NCI-H2196 treated with DMSO at 0.1 percent for 48 hours (cell line): ENCODE data around the gene PIPOX.

Source experiments
- DNase-seq: peaks from one replicate; lab custom pipeline; 2025; ENCODE audit not compliant: unreplicated experiment; lab: John Stamatoyannopoulos, UW

PIPOX gene

DNA sequence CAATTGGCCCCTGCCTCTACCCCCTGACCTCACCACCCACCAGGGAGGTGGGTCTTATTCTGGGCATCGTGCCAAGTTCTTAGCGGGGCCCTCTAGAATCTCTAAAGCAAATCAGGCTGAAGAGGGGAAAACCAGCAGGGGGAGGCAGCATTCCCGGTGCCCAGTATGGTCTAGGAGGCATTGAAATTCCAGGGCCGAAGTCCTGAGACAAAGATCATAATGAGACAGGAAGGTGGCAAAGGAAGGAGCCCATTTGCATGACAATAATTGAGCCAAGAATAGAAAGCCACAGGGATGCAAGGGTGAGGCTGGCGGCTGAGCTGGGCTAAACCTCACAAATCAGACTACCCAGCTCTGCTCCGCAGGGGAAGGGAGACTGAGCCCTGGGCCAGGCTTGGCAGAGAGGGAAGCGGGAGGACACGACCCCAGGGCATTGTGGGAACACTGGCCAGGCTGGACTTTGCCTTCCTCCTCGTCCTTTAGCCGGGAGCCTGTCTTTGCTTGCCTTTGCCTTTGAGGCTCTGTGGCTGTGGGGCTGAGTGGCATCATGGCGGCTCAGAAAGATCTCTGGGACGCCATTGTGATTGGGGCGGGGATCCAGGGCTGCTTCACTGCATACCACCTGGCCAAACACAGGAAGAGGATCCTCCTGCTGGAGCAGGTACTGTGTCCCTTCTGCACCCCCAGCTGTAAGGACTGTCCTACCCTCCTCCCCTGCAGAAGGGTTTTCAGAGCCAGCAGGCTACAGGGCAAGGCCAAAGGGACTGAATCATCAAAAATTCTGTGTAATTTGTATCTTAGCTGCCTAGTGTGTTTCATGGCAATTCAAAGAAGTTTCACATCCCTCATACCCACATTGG lies at the start of gene PIPOX:
PIPOX (plus strand) TSS at position 463 of the 860 bp plus-strand sequence; CDS start at position 548, 85 bp downstream.
- DNase-seq: peak; percentile 19

DNA sequence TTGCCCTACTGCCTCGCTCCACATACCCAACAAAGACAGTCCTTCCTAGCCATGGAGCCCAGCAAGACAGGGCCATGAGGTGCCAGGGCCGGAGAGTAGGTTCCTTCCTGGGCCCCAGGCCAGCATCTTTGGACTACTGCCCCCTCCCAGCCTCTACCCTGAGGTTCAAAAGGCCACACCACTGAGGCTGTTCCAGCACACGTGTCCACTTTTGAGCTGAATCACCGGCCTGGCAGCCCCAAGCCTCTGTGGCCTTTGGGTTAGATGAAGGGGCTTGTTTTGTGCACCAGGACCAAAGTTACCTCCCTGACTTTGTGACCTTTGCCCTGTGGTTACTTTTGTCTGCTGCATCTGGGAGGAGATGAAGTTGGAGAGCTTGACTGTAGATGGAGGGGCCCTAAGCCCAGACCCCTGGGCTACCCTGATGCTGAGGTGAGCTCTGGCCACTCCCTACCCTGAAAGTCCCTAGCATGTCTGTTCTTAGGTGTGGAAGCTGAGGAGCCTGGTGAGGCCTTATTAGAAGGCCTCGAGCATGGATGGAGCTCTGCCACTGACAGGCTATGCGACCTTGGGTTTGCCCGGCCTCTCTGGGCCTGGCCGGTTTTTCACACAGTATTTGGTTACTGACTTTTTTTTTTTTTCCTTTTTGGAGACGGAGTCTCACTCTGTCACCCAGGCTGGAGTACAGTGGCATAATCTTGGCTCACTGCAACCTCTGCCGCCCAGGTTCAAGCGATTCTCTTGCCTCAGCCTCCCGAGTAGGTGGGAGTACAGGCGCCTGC lies 49.1 kb upstream of the PIPOX start:
- DNase-seq: no peak

GRCh38 chr17:28996554-28997096 lies 46.3 kb upstream of the PIPOX start:
- no peak for DNase-seq

DNA sequence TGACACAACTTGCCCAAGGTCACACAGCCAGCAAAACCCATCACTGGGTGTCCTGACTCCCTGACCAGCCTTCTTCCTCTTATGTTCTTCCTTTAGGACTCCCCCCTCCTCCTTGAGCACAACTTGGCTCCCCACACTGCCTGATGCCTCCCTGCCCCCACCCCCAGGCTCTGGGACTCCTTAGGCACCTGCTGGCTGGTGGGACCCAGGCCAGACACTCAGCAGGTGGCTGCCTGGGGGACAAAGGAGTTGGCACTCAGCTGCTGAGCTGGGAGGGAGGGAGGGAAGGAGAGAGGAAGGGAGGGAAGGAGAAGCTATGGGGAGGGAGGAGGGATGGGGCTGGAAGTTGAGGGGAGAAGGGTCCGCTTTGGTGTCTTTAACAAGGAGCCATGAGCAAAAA lies 45.1 kb upstream of the PIPOX start:
- DNase-seq: peak; percentile 23

DNA sequence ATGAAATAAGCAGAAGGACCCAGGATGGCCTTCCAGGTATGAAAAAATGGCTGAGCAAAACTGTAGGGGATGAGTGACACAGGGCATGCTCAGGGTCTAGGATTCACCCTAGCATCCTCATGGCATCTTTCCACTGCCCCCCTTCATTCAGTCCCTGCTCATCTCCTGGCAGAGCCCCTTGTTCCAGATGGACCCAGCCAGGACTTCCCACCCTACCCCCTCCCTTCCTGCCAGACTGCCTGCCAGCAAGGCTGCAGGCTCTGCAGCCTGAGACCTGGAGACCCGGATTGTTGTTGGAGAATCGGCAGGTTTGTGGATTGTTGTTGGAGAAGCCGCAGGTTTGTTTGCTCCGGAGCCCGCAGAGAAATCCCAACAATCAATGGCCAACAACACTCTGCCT lies 43.7 kb upstream of the PIPOX start:
- peak; percentile 5 for DNase-seq

DNA sequence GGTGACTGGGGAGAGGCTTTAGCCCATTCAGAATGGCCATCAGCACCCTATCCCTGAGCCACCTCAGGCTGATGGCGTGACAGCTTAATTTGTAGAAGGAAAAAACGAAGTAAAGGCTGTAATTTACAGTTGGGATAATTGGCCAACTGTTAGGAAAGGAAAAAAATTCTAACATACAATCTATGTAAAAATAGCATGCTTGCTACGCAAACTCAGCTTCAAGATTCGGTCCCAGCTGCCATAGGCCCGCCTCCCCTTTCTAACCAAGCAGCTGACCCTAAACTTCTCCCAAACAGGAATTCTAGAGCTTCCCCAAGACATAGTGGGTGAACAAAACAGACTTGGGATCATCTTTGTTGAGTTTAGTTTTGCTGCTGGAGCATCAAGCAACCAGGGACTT lies 42.0 kb upstream of the PIPOX start:
- DNase-seq: no peak

DNA sequence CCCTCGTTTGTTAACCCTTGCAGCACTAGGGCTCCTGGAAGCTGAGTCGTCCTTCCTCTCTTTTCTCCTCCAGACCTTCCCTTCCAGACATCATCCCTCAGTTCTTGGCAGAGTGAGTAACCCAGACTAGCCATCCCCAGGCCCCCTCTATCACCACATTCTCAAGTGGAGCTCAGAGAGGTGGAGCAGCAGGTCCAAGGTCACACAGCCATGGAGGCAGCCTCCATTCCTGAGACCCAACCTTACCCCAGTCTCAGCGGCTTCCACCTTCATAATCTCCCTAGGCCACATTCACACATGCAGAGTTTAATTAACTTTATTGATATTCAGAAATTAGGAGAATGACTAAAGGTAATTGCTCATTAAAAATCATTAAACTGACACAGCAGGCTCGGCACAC lies 40.1 kb upstream of the PIPOX start:
- DNase-seq: no peak

DNA sequence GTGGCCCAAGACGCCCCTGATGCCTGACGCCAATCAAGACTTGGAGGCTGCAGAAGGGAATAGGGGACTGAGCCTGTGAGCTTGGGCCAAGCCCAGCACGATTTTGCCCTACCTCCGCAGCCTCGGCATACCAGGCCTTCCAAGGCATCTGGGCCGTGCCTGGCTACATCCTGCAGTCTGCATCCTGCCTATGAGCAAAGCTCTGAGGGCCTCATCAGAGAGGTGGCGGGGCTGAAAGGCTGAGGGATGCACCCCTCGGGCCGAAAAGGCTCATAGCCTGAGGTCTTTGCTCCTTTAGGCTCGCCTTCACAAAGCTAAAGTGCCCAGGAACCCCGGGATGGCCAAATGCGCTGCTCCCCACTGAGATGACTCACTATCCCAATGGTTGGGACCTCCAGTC lies 39.7 kb upstream of the PIPOX start:
- DNase-seq: no peak

DNA sequence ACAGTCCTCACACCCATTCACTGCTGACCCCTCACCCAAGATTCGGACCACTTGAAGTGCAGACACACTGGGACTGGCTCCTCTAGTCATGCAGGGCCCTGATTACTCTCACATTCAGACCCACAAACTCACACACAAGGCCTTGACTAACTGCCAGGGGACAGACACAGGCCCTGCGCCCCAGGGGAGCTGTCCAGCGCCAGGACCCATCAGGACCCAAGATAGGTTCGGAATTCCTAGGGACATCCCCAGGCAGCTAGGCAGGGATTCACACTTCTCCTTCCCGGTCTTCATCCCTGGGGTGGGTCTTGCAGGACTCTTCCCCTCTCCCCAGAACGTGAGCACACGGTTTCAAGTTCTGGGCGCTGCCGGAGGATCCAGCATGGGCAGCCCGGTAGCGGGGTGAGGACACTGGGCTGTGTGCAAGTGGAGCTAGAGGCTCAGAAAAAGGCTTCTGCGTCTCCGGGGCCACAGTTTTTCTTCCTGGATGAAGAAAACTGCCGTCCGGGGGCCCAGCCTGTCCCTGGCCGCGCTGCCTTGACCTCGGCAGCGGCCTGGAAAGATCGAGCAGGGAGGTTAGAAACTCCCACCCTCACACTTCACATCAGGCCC lies 38.8 kb upstream of the PIPOX start:
- no peak for DNase-seq

DNA sequence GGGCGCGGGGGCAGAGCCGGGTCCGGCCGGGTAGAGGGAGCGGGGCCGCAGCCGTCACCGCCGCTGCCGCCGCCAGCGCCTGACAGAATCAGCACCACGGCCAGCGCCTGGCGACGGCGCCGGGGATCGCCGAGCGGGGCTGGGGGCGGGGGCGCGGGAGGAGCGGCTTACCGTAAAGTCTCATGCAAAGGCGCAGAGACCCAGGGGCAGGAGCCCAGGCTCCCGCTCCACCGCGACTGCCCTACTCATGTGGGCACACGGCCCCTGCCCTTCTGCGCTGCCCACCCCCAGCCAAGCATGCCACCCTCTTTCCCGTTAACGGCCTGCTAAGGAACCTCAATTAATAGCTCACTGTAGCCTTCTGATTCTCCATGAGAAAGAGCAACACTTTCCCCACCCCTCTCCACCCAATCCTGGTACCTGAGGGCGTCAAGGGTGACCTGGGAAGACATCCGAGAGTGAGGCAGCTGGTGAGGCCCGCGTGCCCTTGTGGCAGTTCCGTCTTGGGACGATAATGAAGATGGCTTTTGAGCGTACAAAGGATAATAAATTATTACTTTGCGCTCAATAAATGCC lies 36.9 kb upstream of the PIPOX start, which contains the start of gene SEZ6:
SEZ6 (minus strand) TSS at position 98 of the 576 bp plus-strand sequence. CDS start 164 bp downstream, outside the sequence.
- DNase-seq: peak; percentile 16

GRCh38 chr17:29007456-29007855 lies 35.5 kb upstream of the PIPOX start:
- no peak for DNase-seq

DNA sequence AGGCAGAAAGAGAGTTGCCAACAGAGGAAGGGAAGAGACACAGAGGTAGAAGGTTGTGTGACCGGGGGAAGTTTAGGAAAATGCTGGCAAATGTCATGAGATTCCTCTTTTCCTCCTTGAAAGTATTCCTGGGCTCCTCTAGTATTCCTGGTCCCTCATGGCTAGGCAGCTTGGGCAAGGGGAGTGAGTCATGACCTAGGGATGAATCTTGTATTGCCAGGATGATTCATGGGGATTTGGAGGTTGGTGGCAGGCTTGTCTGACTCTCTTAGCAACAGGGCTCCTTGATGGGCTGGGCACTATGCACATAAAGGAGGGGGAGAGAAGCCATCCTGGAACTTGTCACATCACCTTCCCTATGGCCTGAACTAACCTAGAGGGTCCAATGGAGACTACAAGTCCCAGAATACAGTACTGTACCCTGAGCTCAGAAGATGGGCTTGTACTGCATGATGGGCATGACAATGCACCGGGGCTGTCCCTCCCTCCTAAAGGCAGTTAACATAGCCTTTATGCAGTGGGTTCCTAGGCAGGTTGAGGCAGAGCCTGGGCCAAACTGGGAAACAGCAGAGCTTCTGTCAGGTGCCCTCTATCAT lies 35.0 kb upstream of the PIPOX start:
- no peak for DNase-seq

DNA sequence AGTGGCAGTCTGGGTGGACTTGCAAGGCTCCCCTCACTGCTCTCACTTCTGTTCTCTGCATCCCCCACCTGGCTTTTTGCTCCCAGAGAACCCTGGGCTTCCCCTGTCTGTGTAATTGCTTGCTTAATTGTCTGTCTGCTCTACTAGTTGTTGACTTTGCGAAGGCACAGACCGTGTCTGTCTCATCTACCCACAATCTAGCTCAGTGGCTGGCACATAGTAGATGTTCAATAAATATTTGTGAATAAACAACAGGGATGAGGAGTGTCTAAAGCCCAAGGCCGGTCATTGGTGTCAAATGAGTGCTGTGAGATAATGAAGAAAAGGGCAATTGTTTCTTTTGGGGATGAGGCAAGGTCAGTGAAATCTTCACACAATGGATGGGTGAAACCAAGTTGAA lies 34.4 kb upstream of the PIPOX start:
- DNase-seq: no peak

- DNase-seq: no peak
These were observed 32.8 kb upstream of the PIPOX start for GRCh38 chr17:29010129-29010528.

DNA sequence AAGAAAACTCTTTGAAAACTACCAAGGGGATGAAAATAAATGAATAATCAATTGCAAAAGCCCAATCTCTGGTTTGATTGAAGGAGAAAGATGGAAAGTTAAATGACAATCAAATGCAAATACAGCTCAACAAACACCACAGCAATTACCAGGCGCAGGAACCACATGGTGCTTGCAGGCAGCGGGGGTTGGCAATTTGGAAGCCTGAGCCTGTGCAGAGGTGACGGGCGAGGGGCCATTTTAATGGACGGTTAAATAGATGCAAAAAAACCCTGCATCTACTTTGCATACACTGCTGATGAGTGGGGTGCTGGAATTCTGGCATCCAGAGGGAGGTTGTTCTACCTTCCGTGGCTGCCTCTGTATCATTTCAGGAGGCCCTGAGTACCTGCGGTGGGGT lies 32.4 kb upstream of the PIPOX start:
- no peak for DNase-seq

GRCh38 chr17:29012535-29012934 lies 30.4 kb upstream of the PIPOX start:
- DNase-seq: no peak

GRCh38 chr17:29014716-29015115 lies 28.2 kb upstream of the PIPOX start:
- DNase-seq: no peak

DNA sequence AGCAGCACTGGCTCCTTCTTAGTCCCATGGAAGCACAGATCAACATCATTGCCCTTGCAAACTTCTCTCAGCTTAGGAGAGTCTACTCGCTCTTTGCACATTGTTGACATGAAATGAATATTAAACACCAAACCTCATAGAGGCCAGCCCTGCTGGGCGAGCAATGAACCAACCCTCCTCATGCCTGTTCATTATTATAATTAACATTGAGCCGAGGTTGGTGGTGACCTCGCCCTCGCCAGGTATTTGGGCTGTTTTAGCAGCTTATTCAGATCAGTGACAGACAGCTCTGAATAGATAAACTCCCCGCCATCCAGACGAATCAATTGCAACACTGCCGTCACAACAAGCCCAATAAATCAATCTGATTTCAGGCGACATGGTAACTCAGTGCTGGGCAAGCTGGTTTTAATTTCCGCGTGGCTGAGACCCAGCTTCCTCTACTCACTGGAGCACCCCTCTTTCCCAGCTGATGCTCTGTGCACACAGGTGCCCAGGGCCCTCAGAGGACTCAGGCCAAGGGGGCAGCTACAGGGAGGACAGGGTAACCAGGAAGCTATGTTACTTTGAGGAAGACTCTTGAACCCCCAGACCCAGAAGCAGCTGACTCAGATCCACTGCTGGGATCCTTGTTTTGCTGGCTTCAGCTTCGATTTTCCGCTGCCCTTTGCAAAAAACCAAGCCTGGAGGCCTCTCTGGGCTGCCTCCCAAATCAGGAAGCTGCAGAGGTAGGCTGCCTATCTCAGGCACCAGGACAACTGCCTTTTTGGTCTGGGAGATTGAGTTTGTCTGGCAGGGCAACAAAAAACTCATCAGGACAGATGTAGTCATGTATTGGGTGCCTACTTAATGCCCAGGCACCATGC lies 26.4 kb upstream of the PIPOX start:
- DNase-seq: no peak

GRCh38 chr17:29018788-29019474 lies 24.0 kb upstream of the PIPOX start:
- DNase-seq: no peak
